ENCODE data around the gene HNRNPD.
"Not testable (repeated sequence)": the region's sequence is repeated elsewhere in the genome, so short reads cannot be mapped to it uniquely, and the experiment has no call there.

Gene HNRNPD

DNA sequence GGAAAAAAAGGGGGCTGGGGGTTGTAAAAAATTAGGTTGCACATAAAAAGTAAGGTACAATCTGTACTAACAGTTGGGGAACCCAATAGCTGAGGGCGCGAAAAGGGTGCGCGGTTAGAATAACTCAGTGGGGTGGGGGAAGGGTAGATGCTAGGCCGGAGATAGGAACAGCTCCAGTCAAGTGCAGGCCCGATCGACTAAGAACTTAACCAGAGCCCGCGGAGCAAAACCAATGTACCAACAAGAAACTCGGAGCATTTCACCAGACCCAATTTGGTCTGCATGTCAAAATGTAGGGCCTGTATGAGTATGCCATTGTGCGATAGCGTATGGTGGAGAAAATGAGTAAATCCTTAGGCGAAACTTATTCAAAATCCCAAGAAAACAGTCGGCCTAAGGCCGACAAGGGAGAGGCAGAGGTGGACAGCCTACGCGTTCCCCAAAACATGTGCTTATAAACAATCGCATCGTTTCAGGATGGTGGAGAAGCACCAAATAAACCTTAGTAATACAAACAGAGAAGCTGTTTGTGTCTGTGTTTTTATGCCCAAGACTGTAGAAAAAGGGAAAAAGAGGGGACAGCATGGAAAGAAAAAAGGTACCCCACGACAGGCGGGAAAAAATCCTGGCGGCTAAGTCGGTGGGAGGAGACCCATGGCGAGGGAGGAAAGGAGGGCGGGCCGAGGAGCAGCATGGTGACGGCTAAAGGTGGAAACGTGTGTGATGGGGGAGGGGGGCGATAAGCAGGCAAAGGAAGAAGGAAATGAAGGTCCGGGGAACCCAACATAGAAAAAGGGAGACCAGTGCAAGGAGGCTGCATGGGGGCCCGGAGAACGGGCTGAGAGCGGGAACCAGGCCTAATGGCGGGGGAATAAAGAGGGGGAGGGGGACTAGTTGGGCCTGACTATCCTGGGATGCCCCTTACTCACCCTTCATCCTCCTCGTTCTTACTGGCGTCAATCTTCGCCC is 990 bp downstream of the HNRNPD start:
- peak; percentile 38 for DNase-seq (ENCODE audit: low read depth)

DNA sequence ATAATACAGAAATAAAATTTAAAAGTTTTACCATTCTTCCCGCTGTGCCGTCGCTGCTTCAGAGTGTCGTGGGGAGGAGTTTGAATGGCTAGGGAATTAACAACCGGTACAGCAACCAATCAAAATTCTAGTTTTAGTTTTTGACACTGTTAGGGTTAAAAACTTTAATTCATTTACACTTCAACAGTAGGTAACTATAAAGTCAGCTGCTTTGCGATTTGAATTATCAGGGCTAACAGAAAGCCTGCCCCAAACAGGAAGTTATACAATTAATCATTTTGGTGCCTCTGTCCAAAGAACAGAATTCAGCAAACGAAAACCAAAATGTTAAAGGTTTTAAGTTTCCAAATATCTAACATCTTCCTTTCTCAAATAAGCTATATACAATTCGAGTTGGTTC is 2.3 kb downstream of the HNRNPD start:
- no peak for DNase-seq (ENCODE audit: low read depth)

DNA sequence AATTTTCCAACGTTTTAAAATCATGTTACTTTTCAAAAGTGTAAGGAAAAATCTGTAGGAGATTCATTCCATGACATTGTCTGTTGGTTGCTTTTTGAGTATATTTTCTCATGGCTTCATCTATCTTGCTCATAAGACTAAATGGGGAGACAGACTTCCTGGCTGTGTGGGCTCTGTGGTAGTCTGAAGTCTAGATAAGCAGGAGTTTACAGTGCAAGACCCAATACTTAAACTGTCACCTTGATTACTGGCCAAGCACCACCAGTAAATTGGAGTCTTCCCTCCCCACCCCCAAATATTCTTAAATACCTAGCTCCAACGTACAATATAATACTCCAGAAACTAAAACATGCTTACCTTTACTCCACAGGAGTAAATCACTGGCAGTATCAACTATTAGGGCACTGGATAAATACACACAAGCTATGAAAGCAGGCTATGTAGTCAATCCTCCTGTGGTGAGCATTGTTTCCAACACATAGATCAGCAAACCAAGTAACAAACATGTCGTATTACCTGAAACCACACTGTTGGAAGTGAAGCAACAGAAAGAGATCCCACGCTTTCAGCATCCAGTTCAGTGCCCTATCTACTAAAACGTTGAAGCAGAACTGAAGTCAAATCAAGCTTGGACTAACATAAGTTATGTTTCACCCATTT is 6.2 kb downstream of the HNRNPD start:
- no peak for DNase-seq (ENCODE audit: low read depth)

DNA sequence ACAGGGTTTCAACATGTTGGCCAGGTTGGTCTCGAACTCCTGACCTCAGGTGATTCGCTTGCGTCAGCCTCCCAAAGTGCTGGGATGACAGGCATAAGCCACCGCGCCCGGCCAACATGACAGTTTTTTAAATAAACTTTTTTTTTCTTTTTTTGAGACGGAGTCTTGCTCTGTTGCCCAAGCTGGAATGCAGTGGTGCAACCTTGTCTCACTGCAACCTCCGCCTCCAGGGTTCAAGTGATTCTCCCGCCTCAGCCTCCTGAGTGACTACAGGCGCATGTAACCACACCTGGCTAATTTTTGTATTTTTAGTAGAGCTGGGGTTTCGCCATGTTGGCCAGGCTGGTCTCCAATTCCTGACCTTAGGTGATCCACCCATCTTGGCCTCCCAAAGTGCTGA is 7.4 kb downstream of the HNRNPD start:
- DNase-seq (ENCODE audit: low read depth), result not testable (repeated sequence)

DNA sequence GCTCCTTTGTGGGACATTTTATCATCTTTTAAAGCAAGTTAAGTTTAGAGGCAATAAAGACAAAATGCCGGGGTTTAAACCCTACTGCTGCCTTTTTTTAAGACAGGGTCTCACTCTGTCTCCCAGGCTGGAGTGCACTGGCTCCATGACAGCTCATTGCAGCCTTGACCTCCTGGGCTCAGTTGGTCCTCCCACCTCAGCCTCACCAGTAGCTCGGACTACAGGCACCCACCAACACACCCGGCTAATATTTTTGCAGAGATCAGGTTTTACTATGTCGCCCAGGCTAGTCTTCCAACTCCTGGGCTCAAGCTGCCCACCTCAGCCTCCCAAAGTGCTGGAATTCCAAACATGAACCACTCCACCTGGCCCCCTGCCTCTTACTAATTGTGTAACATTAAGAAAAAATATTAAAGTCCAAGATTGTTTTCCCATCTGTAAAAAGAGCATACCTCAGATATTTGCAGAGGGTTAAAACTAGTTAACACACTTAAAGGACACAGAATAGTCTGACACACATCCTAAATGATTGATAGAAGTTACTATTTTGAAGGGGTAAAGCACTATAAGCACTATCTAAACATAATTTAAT is 9.8 kb downstream of the HNRNPD start:
- DNase-seq (ENCODE audit: low read depth), result no peak

DNA sequence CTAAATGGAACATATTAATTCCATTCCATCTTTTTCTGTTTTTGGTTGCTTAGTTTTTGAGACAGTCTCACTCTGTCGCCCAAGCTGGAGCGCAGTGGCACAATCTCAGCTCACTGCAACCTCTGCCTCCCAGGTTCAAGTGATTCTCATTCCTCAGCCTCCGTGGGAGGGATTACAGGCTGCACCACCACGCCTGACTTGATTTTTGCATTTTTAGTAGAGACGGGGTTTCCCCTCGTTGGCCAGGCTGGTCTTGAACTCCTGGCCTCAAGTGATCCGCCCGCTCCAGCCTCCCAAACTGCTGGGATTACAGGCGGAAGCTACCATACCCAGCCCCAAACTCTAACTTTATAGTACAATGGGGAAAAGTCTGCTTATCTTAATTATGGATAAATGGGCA is 11.2 kb downstream of the HNRNPD start:
- DNase-seq (ENCODE audit: low read depth), result no peak

DNA sequence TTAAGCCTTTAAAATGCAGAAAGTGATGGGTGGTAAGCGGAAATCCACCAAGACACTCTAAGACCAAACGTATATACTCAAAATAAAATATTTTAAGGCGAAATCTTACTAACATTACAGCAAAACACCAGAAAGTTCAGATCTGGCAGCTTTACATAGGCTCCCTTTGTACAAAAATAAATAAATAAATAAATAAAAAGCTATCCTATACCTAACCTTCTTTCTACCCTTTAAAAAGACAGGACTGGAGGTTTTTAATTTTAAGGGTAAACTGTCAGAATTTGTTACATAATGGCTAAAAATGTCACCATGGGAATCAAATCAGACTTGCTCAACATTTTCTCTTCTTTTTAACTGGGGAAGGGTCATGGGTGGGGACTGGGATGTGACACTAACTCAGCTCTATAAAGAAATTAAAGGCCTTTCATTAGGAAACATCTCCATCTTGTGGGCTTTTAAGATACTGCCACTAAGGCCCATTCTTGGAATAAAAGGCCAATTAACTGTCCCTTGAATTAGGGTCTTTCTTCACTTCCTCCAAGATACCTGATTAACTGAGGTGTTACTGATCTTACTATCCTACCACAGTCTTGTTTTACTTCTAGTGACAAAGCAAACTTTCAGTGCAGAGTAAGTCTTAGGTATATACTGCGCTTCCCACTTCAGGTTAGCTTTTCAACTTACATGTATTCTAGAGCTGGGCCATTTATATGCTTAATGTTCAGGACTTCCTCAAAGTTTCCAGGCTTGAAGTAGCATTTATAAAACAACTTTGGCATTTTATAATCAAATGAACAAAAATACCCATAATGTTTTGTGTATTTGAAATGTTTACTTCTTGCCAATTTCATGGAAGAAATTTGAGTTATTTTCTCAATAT is 13.3 kb downstream of the HNRNPD start:
- no peak for DNase-seq (ENCODE audit: low read depth)

DNA sequence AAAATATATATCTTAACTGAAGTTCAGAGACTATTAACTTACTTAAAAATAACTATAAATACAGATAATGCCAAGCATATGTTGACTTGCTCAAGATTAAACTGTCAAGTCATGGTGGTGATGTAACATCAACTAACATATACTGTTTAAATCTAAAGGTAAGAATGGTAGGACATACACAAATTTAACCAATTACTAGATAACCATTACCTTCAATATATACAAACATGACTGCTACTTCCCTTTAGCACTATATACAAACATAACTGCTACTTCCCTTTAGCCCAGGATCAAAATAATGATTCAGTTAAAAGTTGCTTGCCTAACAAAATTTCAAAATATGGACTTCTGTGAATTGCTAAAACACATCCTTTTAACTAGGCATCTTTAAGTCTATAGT is 14.9 kb downstream of the HNRNPD start:
- DNase-seq (ENCODE audit: low read depth), result no peak

DNA sequence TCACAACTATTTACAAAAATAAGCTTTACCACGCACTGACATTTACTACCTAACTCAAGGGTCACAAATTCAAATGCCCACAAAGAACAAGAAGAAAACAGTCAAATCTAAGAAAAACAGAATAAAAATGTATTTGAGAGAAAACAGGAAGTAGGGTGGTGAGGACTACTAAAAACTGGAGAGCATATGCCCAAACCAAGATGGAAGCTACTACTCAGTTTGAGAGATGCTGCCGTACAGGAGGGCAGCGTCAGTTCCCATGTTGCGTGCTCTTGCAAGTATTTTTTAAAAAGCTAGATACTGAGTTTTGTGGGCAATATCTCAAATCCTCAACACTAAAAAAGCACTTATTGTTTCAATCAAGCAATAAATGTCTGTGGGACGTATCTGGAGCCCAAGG is 16.2 kb downstream of the HNRNPD start:
- no peak for DNase-seq (ENCODE audit: low read depth)

DNA sequence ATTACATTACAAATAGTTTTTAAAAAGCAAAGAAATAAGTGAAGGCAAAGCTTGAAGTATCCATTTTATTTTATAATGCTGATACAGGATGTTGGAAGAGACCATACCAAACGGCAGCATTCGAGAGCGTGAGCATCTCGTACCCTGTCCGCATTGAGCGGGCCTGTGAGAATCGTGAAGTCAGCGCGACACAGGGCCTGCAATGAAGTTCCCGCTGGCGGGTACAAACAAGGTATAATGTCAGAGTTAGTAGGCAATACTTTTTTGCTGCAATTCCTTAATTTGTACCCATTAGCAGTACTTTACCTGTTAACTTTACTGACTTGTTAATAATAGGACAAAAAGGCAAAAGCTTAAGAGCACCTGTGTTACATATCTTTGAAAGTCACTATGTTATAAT is 19.0 kb downstream of the HNRNPD start:
- no peak for DNase-seq (ENCODE audit: low read depth)

DNA sequence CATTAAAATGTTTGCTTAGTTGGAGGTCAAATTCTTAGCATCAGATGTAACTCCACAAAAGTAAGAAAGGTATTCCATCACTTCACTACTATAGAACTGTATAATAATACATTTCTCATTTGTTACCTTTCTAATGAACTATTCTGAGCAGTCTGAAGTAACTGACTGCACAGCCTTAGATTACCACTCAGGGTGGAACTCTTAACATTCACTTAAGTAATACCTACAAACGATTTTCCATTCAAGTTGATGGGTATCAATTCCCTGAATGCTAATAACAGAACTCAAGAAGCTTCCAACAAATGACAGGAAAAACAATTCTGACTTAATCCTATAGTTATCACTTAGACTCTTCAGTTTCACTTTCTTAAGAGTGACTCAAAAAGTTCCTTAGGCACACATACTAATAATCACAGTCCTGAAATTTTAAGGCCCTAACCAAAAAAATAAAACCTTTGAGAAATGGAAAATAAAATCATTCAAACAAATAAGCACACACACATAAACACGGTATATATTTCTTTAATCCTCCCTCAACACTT is 20.9 kb downstream of the HNRNPD start:
- DNase-seq (ENCODE audit: low read depth), result no peak

DNA sequence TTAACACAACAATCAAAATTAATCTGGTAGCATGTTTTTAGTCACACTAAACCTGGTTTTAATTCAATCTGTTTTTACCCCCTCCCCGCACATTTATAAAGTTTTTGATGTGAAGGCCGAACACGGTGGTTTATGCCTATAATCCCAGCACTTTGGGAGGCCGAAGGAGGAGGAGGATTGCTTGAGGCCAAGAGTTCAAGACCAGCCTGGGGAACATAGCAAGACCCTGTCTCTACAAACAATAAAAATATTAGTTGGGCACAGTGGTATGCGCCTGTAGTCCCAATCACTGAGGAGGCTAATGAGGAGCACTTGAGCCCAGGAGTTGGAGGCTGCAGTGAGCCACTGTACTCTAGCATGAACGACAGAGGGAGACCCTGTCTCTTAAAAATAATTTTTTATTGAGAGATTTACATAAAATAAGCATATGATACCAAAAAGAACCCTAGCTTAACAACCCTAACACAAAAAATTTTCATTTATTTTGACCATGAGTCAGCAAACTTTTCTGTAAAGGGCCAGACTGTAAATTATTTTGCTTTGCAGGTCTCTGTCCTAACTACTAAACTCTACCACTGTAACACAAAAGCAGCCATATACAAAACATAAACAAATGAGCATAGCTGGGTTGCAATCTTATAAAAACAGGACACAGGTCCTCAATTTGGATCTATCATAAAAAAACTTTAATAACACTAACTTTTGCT is 21.5 kb downstream of the HNRNPD start:
- no peak for DNase-seq (ENCODE audit: low read depth)

DNA sequence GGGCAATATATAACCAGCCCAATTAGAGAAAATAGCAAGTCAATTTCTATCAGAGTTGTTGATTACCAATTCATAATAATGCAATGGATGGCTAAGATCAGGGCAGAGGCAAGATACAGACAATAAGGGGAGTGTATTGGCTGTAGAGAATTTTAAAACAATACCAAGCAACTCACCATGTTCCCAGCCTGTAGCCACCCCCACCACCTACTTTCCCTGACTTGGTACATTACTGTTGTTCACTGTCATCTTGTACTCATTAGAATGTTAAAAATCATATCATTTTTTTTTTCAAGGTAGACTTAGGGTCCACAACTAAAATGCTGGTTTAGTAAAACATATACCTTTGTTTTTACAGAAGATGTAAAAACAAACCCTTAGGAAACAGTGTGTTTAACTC is 27.7 kb downstream of the HNRNPD start:
- no peak for DNase-seq (ENCODE audit: low read depth)

DNA sequence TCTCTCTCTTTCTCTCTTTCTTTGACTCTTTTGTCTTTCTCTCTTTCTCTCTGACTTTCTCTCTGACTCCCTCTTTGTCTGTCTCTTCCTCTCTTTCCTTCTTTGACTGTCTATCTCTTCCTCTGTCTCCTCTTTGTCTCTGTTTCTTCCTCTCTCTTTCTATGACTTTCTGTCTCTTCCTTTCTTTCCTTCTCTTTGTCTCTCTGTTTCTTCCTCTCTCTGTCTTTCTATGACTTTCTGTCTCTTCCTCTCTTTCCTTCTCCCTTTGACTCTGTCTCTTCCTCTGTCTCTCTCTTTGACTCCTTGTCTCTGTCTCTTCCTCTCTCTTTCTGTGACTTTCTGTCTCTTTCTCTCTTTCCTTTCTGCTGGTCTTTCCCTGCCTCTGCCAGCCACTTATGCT is 38.7 kb downstream of the HNRNPD start:
- DNase-seq (ENCODE audit: low read depth), result no peak

DNA sequence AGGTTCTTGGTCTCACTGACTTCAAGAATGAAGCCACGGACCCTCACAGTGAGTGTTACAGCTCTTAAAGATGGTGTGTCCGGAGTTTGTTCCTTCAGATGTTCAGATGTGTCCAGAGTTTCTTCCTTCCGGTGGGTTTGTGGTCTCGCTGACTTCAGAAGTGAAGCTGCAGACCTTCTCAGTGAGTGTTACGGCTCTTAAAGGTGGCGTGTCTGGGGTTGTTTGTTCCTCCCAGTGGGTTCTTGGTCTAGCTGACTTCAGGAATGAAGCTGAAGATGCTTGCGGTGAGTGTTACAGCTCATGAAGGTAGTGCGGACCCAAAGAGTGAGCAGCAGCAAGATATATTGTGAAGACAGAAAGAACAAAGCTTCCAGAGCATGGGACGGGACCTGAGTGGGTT is 40.1 kb downstream of the HNRNPD start:
- DNase-seq (ENCODE audit: low read depth), result not testable (repeated sequence)

DNA sequence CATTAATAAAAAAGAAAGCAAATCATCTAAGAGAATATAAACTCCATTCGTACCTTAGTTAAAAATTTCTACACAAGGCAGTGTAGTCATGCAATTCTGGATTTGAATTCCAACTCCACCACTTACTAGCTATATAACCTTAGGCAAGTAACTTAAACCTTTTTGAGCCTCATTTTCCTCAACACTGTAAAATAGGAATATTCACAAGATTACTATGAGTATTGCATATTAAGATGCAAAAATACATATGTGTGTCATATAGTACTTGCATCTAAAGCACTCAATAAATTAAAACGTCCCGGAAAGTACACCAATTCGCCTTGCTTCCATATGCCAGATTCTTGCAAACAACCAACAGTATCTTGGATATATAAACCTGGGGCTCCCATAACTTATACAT is 42.0 kb downstream of the HNRNPD start:
- no peak for DNase-seq (ENCODE audit: low read depth)

DNA sequence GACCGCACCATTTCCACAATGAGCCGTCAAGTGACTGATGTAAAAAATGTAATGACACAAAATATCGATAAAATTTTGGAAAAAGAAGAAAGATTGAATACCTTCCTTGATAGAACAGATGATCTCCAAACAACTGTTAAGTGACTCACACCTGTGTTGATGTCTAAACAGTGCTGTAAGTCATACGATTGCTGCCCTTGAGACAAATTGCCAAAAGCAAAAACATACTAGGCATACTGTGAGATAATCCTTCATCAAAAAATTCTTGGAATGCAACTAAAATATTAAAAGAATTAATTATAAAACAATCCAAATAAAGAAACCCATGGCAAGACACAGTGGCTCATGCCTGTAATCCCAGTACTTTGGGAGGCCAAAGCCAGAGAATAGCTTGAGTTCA is 53.4 kb downstream of the HNRNPD start:
- no peak for DNase-seq (ENCODE audit: low read depth)

DNA sequence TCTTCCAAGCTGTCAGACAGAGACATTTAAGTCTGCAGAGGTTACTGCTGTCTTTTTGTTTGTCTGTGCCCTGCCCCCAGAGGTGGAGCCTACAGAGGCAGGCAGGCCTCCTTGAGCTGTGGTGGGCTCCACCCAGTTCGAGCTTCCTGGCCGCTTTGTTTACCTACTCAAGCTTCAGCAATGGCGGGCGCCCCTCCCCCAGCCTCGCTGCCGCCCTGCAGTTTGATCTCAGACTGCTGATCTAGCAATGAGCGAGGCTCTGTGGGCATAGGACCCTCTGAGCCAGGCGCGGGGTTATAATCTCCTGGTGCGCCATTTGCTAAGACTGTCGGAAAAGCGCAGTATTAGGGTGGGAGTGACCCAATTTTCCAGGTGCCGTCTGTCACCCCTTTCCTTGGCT is 70.7 kb downstream of the HNRNPD start:
- DNase-seq (ENCODE audit: low read depth), result not testable (repeated sequence)
